ENCODE results near the gene KLHL1. TPM values are rescaled to one million over a fixed set of nuclear protein-coding genes. Genes with fewer than 3 reads are reported as not detected.

KLHL1 gene
- total RNA-seq, 4 donors from 2014 or later = not detected

DNA sequence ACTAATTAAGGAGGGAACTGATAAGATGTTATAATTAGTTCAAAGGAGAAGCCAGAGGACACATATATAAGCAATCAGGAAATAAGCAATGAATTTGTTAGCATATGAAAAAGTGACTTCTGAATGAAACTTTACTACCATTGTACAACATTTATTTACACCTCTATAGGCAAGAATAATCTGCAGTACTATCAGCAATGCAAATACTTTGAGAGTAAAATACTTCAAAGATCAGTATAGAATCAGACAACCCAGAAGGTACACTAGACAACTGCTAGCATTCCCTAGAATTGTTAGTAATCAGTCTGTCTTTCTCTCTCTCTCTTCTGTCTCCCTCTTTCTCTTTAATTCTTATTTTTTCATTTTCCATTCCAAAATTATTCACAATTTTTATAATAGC lies 197.5 kb downstream of the KLHL1 start:
- H3K4me3 ChIP-seq = no peak overlapping the region
- TF ChIP-seq, protein P1, sequence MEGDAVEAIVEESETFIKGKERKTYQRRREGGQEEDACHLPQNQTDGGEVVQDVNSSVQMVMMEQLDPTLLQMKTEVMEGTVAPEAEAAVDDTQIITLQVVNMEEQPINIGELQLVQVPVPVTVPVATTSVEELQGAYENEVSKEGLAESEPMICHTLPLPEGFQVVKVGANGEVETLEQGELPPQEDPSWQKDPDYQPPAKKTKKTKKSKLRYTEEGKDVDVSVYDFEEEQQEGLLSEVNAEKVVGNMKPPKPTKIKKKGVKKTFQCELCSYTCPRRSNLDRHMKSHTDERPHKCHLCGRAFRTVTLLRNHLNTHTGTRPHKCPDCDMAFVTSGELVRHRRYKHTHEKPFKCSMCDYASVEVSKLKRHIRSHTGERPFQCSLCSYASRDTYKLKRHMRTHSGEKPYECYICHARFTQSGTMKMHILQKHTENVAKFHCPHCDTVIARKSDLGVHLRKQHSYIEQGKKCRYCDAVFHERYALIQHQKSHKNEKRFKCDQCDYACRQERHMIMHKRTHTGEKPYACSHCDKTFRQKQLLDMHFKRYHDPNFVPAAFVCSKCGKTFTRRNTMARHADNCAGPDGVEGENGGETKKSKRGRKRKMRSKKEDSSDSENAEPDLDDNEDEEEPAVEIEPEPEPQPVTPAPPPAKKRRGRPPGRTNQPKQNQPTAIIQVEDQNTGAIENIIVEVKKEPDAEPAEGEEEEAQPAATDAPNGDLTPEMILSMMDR (IDR thresholded peaks at IDR 0.05) = no peak
- TF ChIP-seq POLR2A (IDR thresholded peaks at IDR 0.05) = no peak
- no peaks in the 10 kb centered on the region for H3K9me3 ChIP-seq
- H3K27ac ChIP-seq = no peak overlapping the region
- no peaks in the 10 kb centered on the region for H3K27me3 ChIP-seq
- no peaks in the 10 kb centered on the region for H3K4me1 ChIP-seq
- no peaks in the 10 kb centered on the region for H3K36me3 ChIP-seq
- intact Hi-C loops (cut with DNase I) = no loop called here
- no peak for DNase-seq

DNA sequence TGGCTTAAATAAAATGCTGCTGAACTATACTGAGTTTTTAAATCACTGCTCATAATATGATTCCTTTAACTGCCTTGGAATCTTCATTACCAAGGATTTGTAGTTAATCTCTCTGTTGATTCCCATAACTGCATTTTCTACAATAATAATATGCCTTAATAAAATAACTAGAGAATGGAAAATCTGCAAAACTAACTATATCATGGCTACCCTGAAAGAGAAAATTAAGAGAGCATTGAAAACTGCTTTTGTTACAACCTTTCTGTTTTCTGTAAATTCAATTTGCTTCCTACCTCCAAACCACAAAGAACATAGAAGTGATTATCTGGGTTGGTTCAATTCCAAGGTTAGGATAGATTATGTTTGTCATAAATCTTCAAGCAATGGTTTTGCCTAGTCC lies 203.5 kb downstream of the KLHL1 start:
- H3K27me3 ChIP-seq = no peaks in the 10 kb centered on the region
- H3K4me1 ChIP-seq = no peaks in the 10 kb centered on the region
- DNase-seq = no peak
- no peak overlapping the region for H3K27ac ChIP-seq
- no peak overlapping the region for H3K4me3 ChIP-seq
- TF ChIP-seq, protein P1 (IDR thresholded peaks at IDR 0.05) = no peak
- intact Hi-C loops (cut with DNase I) = no loop called here
- H3K9me3 ChIP-seq = no peaks in the 10 kb centered on the region
- H3K36me3 ChIP-seq = no peaks in the 10 kb centered on the region

DNA sequence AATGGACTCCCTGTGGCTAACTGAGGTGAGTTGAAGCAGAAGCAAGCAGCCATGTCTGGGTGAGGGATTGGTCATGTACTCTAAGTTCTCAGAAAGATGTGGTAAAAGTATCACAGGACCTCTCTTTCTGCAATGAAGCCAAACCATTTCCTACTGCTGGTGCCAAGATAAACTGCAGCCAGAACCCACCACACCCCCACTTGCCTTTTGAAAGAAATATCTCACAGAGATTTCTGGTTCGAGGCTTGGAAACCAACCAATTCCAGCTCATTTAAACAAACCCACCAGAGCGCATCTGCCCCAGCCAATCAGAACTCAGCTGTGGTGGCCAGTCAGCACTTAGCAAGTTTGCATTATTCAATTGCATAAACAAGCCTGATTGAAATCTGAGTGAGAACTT lies 205.2 kb downstream of the KLHL1 start:
- TF ChIP-seq POLR2A (IDR thresholded peaks at IDR 0.05) = no peak
- TF ChIP-seq, protein P1 (IDR thresholded peaks at IDR 0.05) = no peak
- intact Hi-C loops (cut with DNase I) = no loop called here
- Histone ChIP-seq H3K27ac (no peak overlapping the region), H3K4me1 (no peaks in the 10 kb centered on the region), H3K27me3 (no peaks in the 10 kb centered on the region), H3K9me3 (peaks cover 0 to 2% (median 0%) of the 10 kb centered on the region in 3 donors), H3K4me3 (no peak overlapping the region), H3K36me3 (no peaks in the 10 kb centered on the region)
- no peak for DNase-seq
- WGBS, 2 donors = 69 to 100% methylated on average over 1 to 2 of the region's 2 CpGs

DNA sequence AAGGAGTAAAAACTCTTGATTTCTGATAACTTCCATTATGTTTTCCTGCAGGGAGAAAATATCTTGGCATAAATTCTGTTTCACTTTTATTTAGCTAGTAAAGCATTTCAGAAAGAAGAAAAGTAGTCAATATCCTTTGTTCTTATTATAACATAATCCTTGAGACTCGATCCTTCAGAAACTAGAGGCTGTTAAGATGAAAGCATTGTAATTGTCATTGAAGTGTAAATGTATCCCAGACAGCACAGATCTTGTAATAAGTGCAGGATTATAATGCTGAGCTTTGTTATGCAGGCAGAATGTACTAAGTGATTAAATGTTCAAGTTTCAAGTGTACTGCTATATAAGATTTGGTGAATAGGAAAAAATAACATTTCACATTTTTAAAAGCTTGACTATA lies 225.8 kb downstream of the KLHL1 start:
- Histone ChIP-seq H3K4me1 (no peaks in the 10 kb centered on the region), H3K27ac (no peak overlapping the region), H3K4me3 (no peak overlapping the region), H3K36me3 (no peaks in the 10 kb centered on the region), H3K27me3 (no peaks in the 10 kb centered on the region), H3K9me3 (no peaks in the 10 kb centered on the region)
- WGBS, 2 donors = 30 to 55% methylated on average over 1 of the region's 1 CpG
- TF ChIP-seq POLR2A (IDR thresholded peaks at IDR 0.05) = no peak
- TF ChIP-seq, protein P1 (IDR thresholded peaks at IDR 0.05) = no peak
- DNase-seq = no peak
- intact Hi-C loops (cut with DNase I) = no loop called here

DNA sequence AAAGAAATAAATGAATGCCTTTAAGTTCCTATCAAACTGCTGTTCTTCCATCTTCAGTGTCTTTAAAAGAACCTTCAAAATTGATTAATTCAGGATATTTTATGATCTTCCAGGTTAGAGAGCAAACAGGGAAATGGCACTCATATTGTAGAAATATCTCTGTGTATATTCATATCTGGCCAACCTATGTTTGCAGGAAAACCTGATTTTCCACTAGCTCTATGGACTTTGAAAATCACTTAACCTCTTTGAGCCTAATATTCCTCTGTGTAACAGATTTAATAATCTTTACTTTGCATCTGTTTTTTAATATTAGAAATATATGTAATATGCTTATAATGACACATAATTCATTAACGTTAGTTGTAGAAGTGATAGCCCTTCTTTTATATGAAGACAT lies 228.3 kb downstream of the KLHL1 start:
- intact Hi-C loops (cut with DNase I) = no loop called here
- H3K27ac ChIP-seq = no peak overlapping the region
- H3K36me3 ChIP-seq = no peaks in the 10 kb centered on the region
- no peaks in the 10 kb centered on the region for H3K4me1 ChIP-seq
- WGBS, 2 donors = 82 to 93% methylated on average over 1 of the region's 1 CpG
- TF ChIP-seq, protein P1 (IDR thresholded peaks at IDR 0.05) = no peak
- TF ChIP-seq POLR2A (IDR thresholded peaks at IDR 0.05) = no peak
- no peak for DNase-seq
- H3K4me3 ChIP-seq = no peak overlapping the region
- H3K27me3 ChIP-seq = no peaks in the 10 kb centered on the region
- H3K9me3 ChIP-seq = no peaks in the 10 kb centered on the region
